HCT116 (cell line): ENCODE results near the gene TMIGD2. TPM values are rescaled to one million over a fixed set of nuclear protein-coding genes. Genes with fewer than 3 reads are reported as not detected.

Experiments
- ATAC-seq: fragments of 200-7000 bp; cut with Tn5 transposase; 2 replicates; pipeline ENCODE4 v1.9.1; 2020; ENCODE audit warnings: mild to moderate bottlenecking, moderate library complexity
- BruUV-seq: library from RNA; stranded (reverse); fragments of 400-500 nt; replicated peaks from 2 replicates; lab custom pipeline; 2021; lab: Mats Ljungman, UMichigan
- CTCF ChIA-PET: fragments of 300-600 bp; sonication (Branson Sonifier 250); formaldehyde crosslinking; loops from one replicate; lab custom pipeline; 2021; ENCODE audit warnings: antibody characterized with exemption; lab: Charles Lee
- POLR2A ChIA-PET: fragments of 300-600, 350-600 bp; sonication (Branson Sonifier 250); formaldehyde crosslinking; loops from one replicate; lab custom pipeline; 2021; ENCODE audit warnings: antibody characterized with exemption; lab: Charles Lee
- RAD21 ChIA-PET, 2 experiments: fragments of 300-600 bp; sonication (Branson Sonifier 250); formaldehyde crosslinking; loops; one replicate each; lab custom pipeline; 2023; ENCODE audit warnings: low total read pairs in 2 of 2; ENCODE audit not compliant: uncharacterized antibody in 2 of 2, unreplicated experiment in 2 of 2, low non-redundant PET in 1 of 2; lab: Charles Lee
- DNase-seq: peaks from one replicate; pipeline ENCODE4 v3.0.0-alpha.2; 2010; ENCODE audit warnings: low read depth, low spot score
- H2AFZ ChIP-seq: fragments of 200-600 bp; shearing (Covaris generic), sonication (generic); 2 replicates; pipeline ENCODE4 v1.6.1; 2017; ENCODE audit warnings: low read depth, mixed run types, mixed read lengths, antibody characterized with exemption, low read length; ENCODE audit not compliant: poor library complexity, severe bottlenecking
- H3K27ac ChIP-seq: 2 replicates; pipeline ENCODE4 v1.5.1; 2012; ENCODE audit warnings: low read depth, low read length
- H3K27me3 ChIP-seq: fragments of 200-600 bp; sonication (generic); 2 replicates; pipeline ENCODE4 v1.6.1; 2016; ENCODE audit warnings: mixed run types, low read length, mixed read lengths; ENCODE audit not compliant: insufficient read depth
- H3K36me3 ChIP-seq, 2 experiments: fragments of 200-500 bp in 1 of 2; fragments of 200-600 bp in 1 of 2; sonication (Bioruptor generic) in 1 of 2; sonication (generic) in 1 of 2; 2 replicates each; pipeline versions ENCODE4 v1.5.1 to v1.6.1; 2014 to 2016; ENCODE audit warnings: low read length in 2 of 2, inconsistent platforms in 1 of 2, mixed read lengths in 1 of 2, mixed run types in 1 of 2; ENCODE audit not compliant: insufficient read depth in 2 of 2, control insufficient read depth in 1 of 2
- H3K4me1 ChIP-seq, 2 experiments: fragments of 200-600 bp in 1 of 2; sonication (generic) in 1 of 2; 2 replicates each; pipeline versions ENCODE4 v1.5.1 to v1.6.1; 2012 to 2017; ENCODE audit warnings: low read length in 2 of 2, inconsistent platforms in 1 of 2, mild to moderate bottlenecking in 1 of 2, mixed read lengths in 1 of 2, mixed run types in 1 of 2, moderate library complexity in 1 of 2; ENCODE audit not compliant: insufficient read depth in 2 of 2, control insufficient read depth in 1 of 2
- H3K4me2 ChIP-seq: fragments of 200-600 bp; sonication (generic); 2 replicates; pipeline ENCODE4 v1.6.1; 2017; ENCODE audit warnings: mixed run types, low read length, mixed read lengths
- H3K4me3 ChIP-seq, 2 experiments: fragments of 200-600 bp in 1 of 2; sonication (generic) in 1 of 2; replicated peaks in 1 of 2; 2 replicates each; pipeline ENCODE4 v1.5.1; 2011 to 2016; ENCODE audit warnings: low read length in 2 of 2, control low read depth in 1 of 2, low read depth in 1 of 2, mild to moderate bottlenecking in 1 of 2, mixed read lengths in 1 of 2, mixed run types in 1 of 2
- H3K79me2 ChIP-seq: fragments of 200-600 bp; sonication (generic); 2 replicates; pipeline ENCODE4 v1.6.1; 2017; ENCODE audit warnings: mild to moderate bottlenecking, mixed run types, low read length, moderate library complexity, mixed read lengths; ENCODE audit not compliant: insufficient read depth
- H3K9ac ChIP-seq: fragments of 200-600 bp; sonication (generic); 2 replicates; pipeline ENCODE4 v1.6.1; 2016; ENCODE audit warnings: low read length, mixed read lengths
- H3K9me2 ChIP-seq: fragments of 200-600 bp; sonication (generic), shearing (Covaris generic); 2 replicates; pipeline ENCODE4 v1.6.1; 2017; ENCODE audit warnings: mixed run types, mild to moderate bottlenecking, moderate library complexity; ENCODE audit not compliant: insufficient read depth
- H3K9me3 ChIP-seq, 2 experiments: fragments of 200-500 bp in 1 of 2; fragments of 200-600 bp in 1 of 2; sonication (Bioruptor generic) in 1 of 2; sonication (generic) in 1 of 2; 2 replicates each; pipeline ENCODE4 v1.6.1; 2014 to 2017; ENCODE audit warnings: low read length in 2 of 2, mixed read lengths in 2 of 2, inconsistent platforms in 1 of 2, low read depth in 1 of 2, mild to moderate bottlenecking in 1 of 2, mixed run types in 1 of 2, moderate library complexity in 1 of 2; ENCODE audit not compliant: control insufficient read depth in 1 of 2, insufficient read depth in 1 of 2
- H4K20me1 ChIP-seq: fragments of 200-600 bp; sonication (generic), shearing (Covaris generic); 2 replicates; pipeline ENCODE4 v1.6.1; 2017; ENCODE audit warnings: mixed run types, mild to moderate bottlenecking, moderate library complexity; ENCODE audit not compliant: insufficient read depth
- CTCF ChIP-seq, 3 experiments: fragments of 200-600 bp in 1 of 3; sonication (generic) in 1 of 3; IDR thresholded peaks in 2 of 3; conservative IDR thresholded peaks in 1 of 3; 2 replicates each; pipeline ENCODE4 v1.5.1; 2012 to 2017; ENCODE audit warnings: low read depth in 2 of 3, low read length in 2 of 3, antibody characterized with exemption in 1 of 3, borderline replicate concordance in 1 of 3, control low read depth in 1 of 3, mild to moderate bottlenecking in 1 of 3, mixed read lengths in 1 of 3, mixed run types in 1 of 3, moderate library complexity in 1 of 3; ENCODE audit not compliant: insufficient read depth in 1 of 3
- ELF1 ChIP-seq: IDR thresholded peaks from 2 replicates; pipeline ENCODE4 v1.6.1; 2012; ENCODE audit warnings: low read depth, borderline replicate concordance
- EZH2phosphoT487 ChIP-seq: fragments of 200-600 bp; IDR thresholded peaks from 2 replicates; pipeline ENCODE4 v1.6.1; 2018; ENCODE audit warnings: antibody characterized with exemption, borderline replicate concordance
- JUND ChIP-seq: IDR thresholded peaks from 2 replicates; pipeline ENCODE4 v1.6.1; 2012
- POLR2AphosphoS5 ChIP-seq: IDR thresholded peaks from 2 replicates; pipeline ENCODE4 v1.6.1; 2011; ENCODE audit warnings: mild to moderate bottlenecking, low read depth, low read length, moderate library complexity
- RAD21 ChIP-seq: IDR thresholded peaks from 2 replicates; pipeline ENCODE4 v1.6.1; 2012; ENCODE audit warnings: low read depth, mild to moderate bottlenecking
- REST ChIP-seq: IDR thresholded peaks from 2 replicates; pipeline ENCODE4 v1.6.1; 2012; ENCODE audit warnings: low read depth
- SP1 ChIP-seq: IDR thresholded peaks from 2 replicates; pipeline ENCODE4 v1.6.1; 2012; ENCODE audit warnings: low read depth
- ZFX ChIP-seq: fragments of 450-650 bp; IDR thresholded peaks from 2 replicates; pipeline ENCODE4 v1.6.1; 2017
- intact Hi-C: fragments of 100-400 bp; cut with micrococcal nuclease; formaldehyde crosslinking; loops from 2 replicates; pipeline ENCODE4 v1.10.0; 2022
- total RNA-seq: library from RNA; stranded (reverse); gene quantifications from one replicate; pipeline ENCODE4 v1.2.1, GENCODE V29; 2021; ENCODE audit not compliant: unreplicated experiment
- TF ChIP-seq, protein P1 (sequence below): IDR thresholded peaks from 2 replicates; pipeline ENCODE4 v1.6.1; 2012
- TF ChIP-seq, protein P2 (sequence below): IDR thresholded peaks from 2 replicates; pipeline ENCODE4 v1.6.1; 2012

Gene TMIGD2
- total RNA-seq, 1 experiment from 2014 or later = not detected

- peaks cover 5 to 6% of the 10 kb centered on the region in 2 experiments; a peak in 2 of 4 replicates for H3K9me3 ChIP-seq
- no peak overlapping the region for H3K9ac ChIP-seq
- intact Hi-C loops = no loop called here
- CTCF ChIA-PET = no interaction called here
- no peak overlapping the region for H3K4me3 ChIP-seq
- no peak for TF ChIP-seq REST
- TF ChIP-seq ZFX = no peak
- TF ChIP-seq SP1 = no peak
- TF ChIP-seq POLR2AphosphoS5 = no peak
- TF ChIP-seq RAD21 = no peak
- TF ChIP-seq, protein P1, sequence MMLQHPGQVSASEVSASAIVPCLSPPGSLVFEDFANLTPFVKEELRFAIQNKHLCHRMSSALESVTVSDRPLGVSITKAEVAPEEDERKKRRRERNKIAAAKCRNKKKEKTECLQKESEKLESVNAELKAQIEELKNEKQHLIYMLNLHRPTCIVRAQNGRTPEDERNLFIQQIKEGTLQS = no peak
- TF ChIP-seq, protein P2, sequence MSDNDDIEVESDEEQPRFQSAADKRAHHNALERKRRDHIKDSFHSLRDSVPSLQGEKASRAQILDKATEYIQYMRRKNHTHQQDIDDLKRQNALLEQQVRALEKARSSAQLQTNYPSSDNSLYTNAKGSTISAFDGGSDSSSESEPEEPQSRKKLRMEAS = no peak
- no peak for TF ChIP-seq JUND
- TF ChIP-seq ELF1 = no peak
- no peak for TF ChIP-seq CTCF (IDR thresholded peaks at IDR 0.05 in 2 of 3, conservative IDR thresholded peaks at IDR 0.05 in 1 of 3; ENCODE audit: borderline replicate concordance in 1 of 3, insufficient read depth in 1 of 3, low read depth in 2 of 3, low read length in 2 of 3)
- no peak for TF ChIP-seq EZH2phosphoT487
- H3K27me3 ChIP-seq = no peaks in the 10 kb centered on the region
- H3K79me2 ChIP-seq = no peaks in the 10 kb centered on the region
- H3K9me2 ChIP-seq = no peaks in the 10 kb centered on the region
- ATAC-seq = no peak
- no peaks in the 10 kb centered on the region for H3K4me1 ChIP-seq
- no peak overlapping the region for H3K4me2 ChIP-seq
- RAD21 ChIA-PET = no interaction called here
- no peak overlapping the region for H2AFZ ChIP-seq
- POLR2A ChIA-PET = no interaction called here
- H4K20me1 ChIP-seq = no peaks in the 10 kb centered on the region
- H3K27ac ChIP-seq = no peak overlapping the region
- peaks cover 13 to 35% of the 10 kb centered on the region in 2 experiments for H3K36me3 ChIP-seq
- no TSS peak for BruUV-seq
- DNase-seq = no peak
These were observed 44.0 kb downstream of the TMIGD2 start for GRCh38 chr19:4258181-4258580.
